Measurements from ENCODE around the gene TNFAIP8L3.

The TNFAIP8L3 gene

DNA sequence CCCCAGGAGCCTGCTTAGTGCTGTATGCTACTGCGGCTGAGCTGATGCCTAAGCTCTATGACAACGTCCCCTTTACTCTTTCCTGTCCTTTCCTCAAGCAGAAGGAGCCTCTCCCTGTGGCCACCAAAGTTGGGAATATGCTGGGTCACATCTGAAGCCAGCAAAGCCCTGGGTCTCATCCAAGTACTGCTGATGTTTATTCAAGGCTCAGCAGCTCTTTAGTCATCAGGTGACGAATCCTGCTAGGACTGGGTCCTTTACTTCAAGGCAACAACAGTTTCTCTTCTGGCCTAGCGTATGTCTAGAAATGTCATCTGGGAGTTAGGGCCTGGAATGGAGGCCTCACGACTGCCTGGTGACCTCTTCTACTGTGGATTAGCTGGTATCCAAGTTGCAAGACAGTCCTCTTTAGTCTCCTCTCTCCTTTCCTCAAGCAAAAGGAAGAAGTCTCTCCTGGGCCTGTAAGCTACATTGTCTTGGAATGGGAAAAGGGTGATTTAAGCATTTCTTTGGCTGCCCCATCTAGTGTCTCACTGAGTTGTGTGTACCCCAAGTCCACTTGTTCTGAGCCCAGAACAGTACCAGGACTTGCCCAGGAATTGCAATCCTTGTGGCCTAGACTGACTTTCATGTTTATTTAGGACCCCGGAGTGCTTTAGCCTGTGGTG is 63.9 kb downstream of the TNFAIP8L3 start:
- Histone ChIP-seq H3K27ac (no peak overlapping the region), H4K20me1 (ENCODE audit: insufficient read depth) (no peaks in the 10 kb centered on the region), H3K9ac (no peak overlapping the region), H3K4me2 (no peak overlapping the region), H3K27me3 (ENCODE audit: insufficient read depth, low read depth) (no peaks in the 10 kb centered on the region), H3K4me3 (IDR thresholded peaks at IDR 0.05; ENCODE audit: insufficient read depth, low read depth, low read length) (no peak overlapping the region), H3K4me1 (ENCODE audit: low read depth, poor library complexity, severe bottlenecking) (no peaks in the 10 kb centered on the region), H2AFZ (ENCODE audit: low read depth) (no peak overlapping the region), H3K36me3 (ENCODE audit: insufficient read depth) (no peaks in the 10 kb centered on the region), H3K79me2 (ENCODE audit: insufficient read depth, low read depth) (no peaks in the 10 kb centered on the region)
- TF ChIP-seq, protein P1, sequence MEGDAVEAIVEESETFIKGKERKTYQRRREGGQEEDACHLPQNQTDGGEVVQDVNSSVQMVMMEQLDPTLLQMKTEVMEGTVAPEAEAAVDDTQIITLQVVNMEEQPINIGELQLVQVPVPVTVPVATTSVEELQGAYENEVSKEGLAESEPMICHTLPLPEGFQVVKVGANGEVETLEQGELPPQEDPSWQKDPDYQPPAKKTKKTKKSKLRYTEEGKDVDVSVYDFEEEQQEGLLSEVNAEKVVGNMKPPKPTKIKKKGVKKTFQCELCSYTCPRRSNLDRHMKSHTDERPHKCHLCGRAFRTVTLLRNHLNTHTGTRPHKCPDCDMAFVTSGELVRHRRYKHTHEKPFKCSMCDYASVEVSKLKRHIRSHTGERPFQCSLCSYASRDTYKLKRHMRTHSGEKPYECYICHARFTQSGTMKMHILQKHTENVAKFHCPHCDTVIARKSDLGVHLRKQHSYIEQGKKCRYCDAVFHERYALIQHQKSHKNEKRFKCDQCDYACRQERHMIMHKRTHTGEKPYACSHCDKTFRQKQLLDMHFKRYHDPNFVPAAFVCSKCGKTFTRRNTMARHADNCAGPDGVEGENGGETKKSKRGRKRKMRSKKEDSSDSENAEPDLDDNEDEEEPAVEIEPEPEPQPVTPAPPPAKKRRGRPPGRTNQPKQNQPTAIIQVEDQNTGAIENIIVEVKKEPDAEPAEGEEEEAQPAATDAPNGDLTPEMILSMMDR (conservative IDR thresholded peaks at IDR 0.05; ENCODE audit: low read depth, low read length): no peak

DNA sequence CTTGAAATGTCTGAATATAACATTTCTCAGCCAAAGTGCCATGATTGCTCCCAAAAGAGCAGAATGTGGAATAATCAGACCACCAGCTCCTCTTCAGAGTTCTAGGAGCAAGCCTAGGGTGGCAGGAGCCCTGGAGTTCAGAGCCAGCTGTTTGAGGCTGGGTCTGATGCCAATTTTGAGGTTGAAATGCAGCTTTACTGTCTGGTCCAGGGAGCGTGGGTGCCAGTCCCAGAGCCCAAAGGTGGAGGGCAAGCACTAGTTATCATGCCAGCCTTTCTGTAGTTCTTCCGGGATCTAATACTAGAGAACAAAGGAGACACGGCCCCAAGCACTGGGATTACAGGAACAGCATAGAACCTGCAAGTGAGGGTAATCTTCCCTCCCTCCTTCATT is 69.3 kb downstream of the TNFAIP8L3 start:
- Histone ChIP-seq H3K4me2 (no peak overlapping the region), H4K20me1 (ENCODE audit: insufficient read depth) (no peaks in the 10 kb centered on the region), H3K4me3 (IDR thresholded peaks at IDR 0.05; ENCODE audit: insufficient read depth, low read depth, low read length) (no peak overlapping the region), H3K27me3 (ENCODE audit: insufficient read depth, low read depth) (no peaks in the 10 kb centered on the region), H2AFZ (ENCODE audit: low read depth) (no peak overlapping the region), H3K79me2 (ENCODE audit: insufficient read depth, low read depth) (no peaks in the 10 kb centered on the region), H3K4me1 (ENCODE audit: low read depth, poor library complexity, severe bottlenecking) (no peaks in the 10 kb centered on the region), H3K27ac (no peak overlapping the region), H3K9ac (no peak overlapping the region), H3K36me3 (ENCODE audit: insufficient read depth) (no peaks in the 10 kb centered on the region)
- TF ChIP-seq, protein P1 (conservative IDR thresholded peaks at IDR 0.05; ENCODE audit: low read depth, low read length): no peak

DNA sequence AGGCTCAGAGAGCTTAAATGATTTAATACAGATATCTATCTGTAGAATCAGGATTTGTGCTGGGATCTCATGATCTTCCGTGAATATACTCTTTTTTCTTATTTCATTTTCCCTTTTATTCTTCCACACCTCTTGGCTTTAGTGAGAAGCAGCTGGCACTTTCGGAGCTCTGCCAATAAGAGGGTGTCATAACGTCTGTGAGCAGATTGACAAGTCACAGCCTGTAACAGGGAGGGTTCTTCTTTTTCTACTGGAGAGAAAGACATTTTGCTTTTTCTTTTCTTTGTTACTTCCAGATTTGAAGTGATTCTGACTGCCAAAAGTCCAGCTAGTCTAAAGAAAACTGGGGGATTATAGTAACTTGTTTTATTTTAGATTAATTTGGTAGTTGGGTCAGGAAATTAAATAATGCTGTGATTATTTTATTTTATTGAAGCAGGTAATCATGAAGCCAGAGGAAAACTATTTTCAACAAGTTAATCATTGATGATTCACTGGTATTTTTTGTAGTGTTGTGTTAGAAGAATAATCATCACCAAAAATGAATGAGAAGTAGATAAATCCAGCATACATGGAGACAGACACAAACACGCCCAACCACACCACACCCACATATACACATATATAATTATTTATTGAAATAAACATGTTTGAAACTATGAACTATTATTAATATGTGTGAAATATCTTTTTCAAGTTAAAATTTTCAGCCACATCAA is 69.8 kb downstream of the TNFAIP8L3 start:
- no peaks in the 10 kb centered on the region for H3K4me1 ChIP-seq (ENCODE audit: low read depth, poor library complexity, severe bottlenecking)
- no peak overlapping the region for H2AFZ ChIP-seq (ENCODE audit: low read depth)
- H3K4me3 ChIP-seq (IDR thresholded peaks at IDR 0.05; ENCODE audit: insufficient read depth, low read depth, low read length): no peak overlapping the region
- no peak overlapping the region for H3K9ac ChIP-seq
- TF ChIP-seq, protein P1 (conservative IDR thresholded peaks at IDR 0.05; ENCODE audit: low read depth, low read length): no peak
- H3K27ac ChIP-seq: no peak overlapping the region
- no peaks in the 10 kb centered on the region for H3K27me3 ChIP-seq (ENCODE audit: insufficient read depth, low read depth)
- H3K79me2 ChIP-seq (ENCODE audit: insufficient read depth, low read depth): no peaks in the 10 kb centered on the region
- H3K36me3 ChIP-seq (ENCODE audit: insufficient read depth): no peaks in the 10 kb centered on the region
- no peak overlapping the region for H3K4me2 ChIP-seq
- no peaks in the 10 kb centered on the region for H4K20me1 ChIP-seq (ENCODE audit: insufficient read depth)

DNA sequence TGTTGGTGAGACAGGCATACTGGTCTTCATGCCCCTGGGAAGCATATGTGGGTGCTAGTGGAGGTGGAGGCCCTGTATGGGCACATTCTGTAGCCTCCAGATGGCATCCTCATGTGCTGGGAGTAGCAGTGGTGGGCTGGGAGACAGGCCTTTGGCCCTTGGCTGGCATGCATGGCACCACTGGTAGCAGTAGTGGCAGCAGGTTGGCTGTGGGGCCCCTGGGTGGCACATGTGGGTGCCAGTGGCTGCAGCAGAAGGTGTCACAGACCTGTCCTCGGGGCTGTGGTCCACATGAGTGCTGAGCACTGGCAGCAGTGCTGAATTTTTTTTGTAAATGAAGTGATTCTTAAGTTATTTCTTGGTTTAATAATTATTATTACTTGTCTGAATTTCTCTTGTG is 71.2 kb downstream of the TNFAIP8L3 start:
- no peaks in the 10 kb centered on the region for H3K4me1 ChIP-seq (ENCODE audit: low read depth, poor library complexity, severe bottlenecking)
- TF ChIP-seq, protein P1 (conservative IDR thresholded peaks at IDR 0.05; ENCODE audit: low read depth, low read length): no peak
- H3K9ac ChIP-seq: no peak overlapping the region
- H3K27ac ChIP-seq: no peak overlapping the region
- H3K36me3 ChIP-seq (ENCODE audit: insufficient read depth): no peaks in the 10 kb centered on the region
- H3K79me2 ChIP-seq (ENCODE audit: insufficient read depth, low read depth): no peaks in the 10 kb centered on the region
- H2AFZ ChIP-seq (ENCODE audit: low read depth): no peak overlapping the region
- H3K27me3 ChIP-seq (ENCODE audit: insufficient read depth, low read depth): no peaks in the 10 kb centered on the region
- no peak overlapping the region for H3K4me2 ChIP-seq
- no peaks in the 10 kb centered on the region for H4K20me1 ChIP-seq (ENCODE audit: insufficient read depth)
- no peak overlapping the region for H3K4me3 ChIP-seq (IDR thresholded peaks at IDR 0.05; ENCODE audit: insufficient read depth, low read depth, low read length)

All from KMS-11 (cell line).